ENCODE data around the gene ACAA1.
"Not testable (repeated sequence)": the region's sequence is repeated elsewhere in the genome, so short reads cannot be mapped to it uniquely, and the experiment has no call there.

ACAA1 gene

GRCh38 chr3:38136777-38137614 lies at the start of gene ACAA1:
ACAA1 (minus strand) TSS chr3:38137127; CDS start chr3:38137035, 92 bp downstream.
- DNase-seq (ENCODE audit: low read depth in 3 of 3) = peak; percentile 88 to 95 (median 93)

- no peak for DNase-seq (ENCODE audit: low read depth in 3 of 3)
Observed at GRCh38 chr3:38177181-38177580, 40.3 kb upstream of the ACAA1 start.

GRCh38 chr3:38173834-38174418 lies 37.0 kb upstream of the ACAA1 start:
- DNase-seq (ENCODE audit: low read depth in 3 of 3) = no peak

- DNase-seq (ENCODE audit: low read depth in 3 of 3) = no peak
Observed at GRCh38 chr3:38171622-38172021, 34.7 kb upstream of the ACAA1 start.

GRCh38 chr3:38170722-38171121 lies 33.8 kb upstream of the ACAA1 start:
- no peak for DNase-seq (ENCODE audit: low read depth in 3 of 3)

GRCh38 chr3:38169027-38169317 lies 32.0 kb upstream of the ACAA1 start:
- no peak for DNase-seq (ENCODE audit: low read depth in 3 of 3)

GRCh38 chr3:38168151-38169026 lies 31.5 kb upstream of the ACAA1 start:
- DNase-seq (ENCODE audit: low read depth in 3 of 3) = no peak

GRCh38 chr3:38167591-38167990 lies 30.7 kb upstream of the ACAA1 start:
- no peak for DNase-seq (ENCODE audit: low read depth in 3 of 3)

GRCh38 chr3:38165722-38166387 lies 28.9 kb upstream of the ACAA1 start:
- DNase-seq (ENCODE audit: low read depth in 3 of 3) = peak in 1 of 3 experiments; percentile 14

GRCh38 chr3:38164952-38165721 lies 28.2 kb upstream of the ACAA1 start, which contains the start of gene OXSR1:
OXSR1 (plus strand) TSS chr3:38165537; CDS start chr3:38165877, 340 bp downstream.
- peak; percentile 91 to 94 (median 93) for DNase-seq (ENCODE audit: low read depth in 3 of 3)

- no peak for DNase-seq (ENCODE audit: low read depth in 3 of 3)
Observed at GRCh38 chr3:38164643-38164951, 27.7 kb upstream of the ACAA1 start.

GRCh38 chr3:38163841-38164642 lies 27.1 kb upstream of the ACAA1 start:
- no peak for DNase-seq (ENCODE audit: low read depth in 3 of 3)

GRCh38 chr3:38163117-38163840 lies 26.4 kb upstream of the ACAA1 start:
- no peak for DNase-seq (ENCODE audit: low read depth in 3 of 3)

- DNase-seq (ENCODE audit: low read depth in 3 of 3) = not testable (repeated sequence)
Observed at GRCh38 chr3:38160704-38161103, 23.8 kb upstream of the ACAA1 start.

GRCh38 chr3:38158472-38158871 lies 21.5 kb upstream of the ACAA1 start:
- DNase-seq (ENCODE audit: low read depth in 3 of 3) = no peak

GRCh38 chr3:38157595-38157994 lies 20.7 kb upstream of the ACAA1 start:
- DNase-seq (ENCODE audit: low read depth in 3 of 3) = no peak

- DNase-seq (ENCODE audit: low read depth in 3 of 3) = no peak
Observed at GRCh38 chr3:38157117-38157516, 20.2 kb upstream of the ACAA1 start.

GRCh38 chr3:38155825-38156224 lies 18.9 kb upstream of the ACAA1 start:
- no peak for DNase-seq (ENCODE audit: low read depth in 3 of 3)

- no peak for DNase-seq (ENCODE audit: low read depth in 3 of 3)
Observed at GRCh38 chr3:38154625-38155255, 17.8 kb upstream of the ACAA1 start.

Measured in stimulated activated CD4-positive, alpha-beta T cell treated with anti-CD3 and anti-CD28 coated beads, TNF-alpha, amount 100 ng/mL, for 4 hours (primary cell).